Measurements from ENCODE around the gene CAMK2D.

The CAMK2D gene

DNA sequence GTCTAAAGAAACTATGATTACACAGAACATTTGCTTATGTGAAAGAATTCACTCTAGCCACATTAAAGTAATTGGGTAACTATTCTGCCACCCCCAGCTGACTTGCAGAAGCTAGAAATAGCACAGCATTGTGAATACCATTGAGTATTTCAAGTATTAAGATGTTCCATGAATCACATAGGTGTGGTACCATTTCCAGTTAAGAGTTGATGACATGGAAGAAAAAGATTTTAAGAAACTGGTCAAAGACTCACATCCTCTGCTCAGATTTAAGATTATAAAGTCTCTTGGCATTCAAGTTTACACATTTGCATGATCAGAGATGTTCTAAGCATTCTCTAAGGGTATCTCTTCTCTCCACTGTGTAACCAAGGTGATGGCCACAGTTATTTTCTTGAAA is 287.5 kb downstream of the CAMK2D start:
- DNase-seq = no peak
- peaks cover 12% of the 10 kb centered on the region for H3K9me3 ChIP-seq (ENCODE audit: severe bottlenecking)
- no peaks in the 10 kb centered on the region for H3K36me3 ChIP-seq
- no peak for TF ChIP-seq CTCF (IDR thresholded peaks at IDR 0.05; ENCODE audit: low read depth, low read length)
- H3K4me3 ChIP-seq (ENCODE audit: low read depth, low read length) = no peak overlapping the region
- no peak overlapping the region for H3K27ac ChIP-seq
- no peaks in the 10 kb centered on the region for H3K27me3 ChIP-seq (ENCODE audit: insufficient read depth, low read depth, severe bottlenecking)

DNA sequence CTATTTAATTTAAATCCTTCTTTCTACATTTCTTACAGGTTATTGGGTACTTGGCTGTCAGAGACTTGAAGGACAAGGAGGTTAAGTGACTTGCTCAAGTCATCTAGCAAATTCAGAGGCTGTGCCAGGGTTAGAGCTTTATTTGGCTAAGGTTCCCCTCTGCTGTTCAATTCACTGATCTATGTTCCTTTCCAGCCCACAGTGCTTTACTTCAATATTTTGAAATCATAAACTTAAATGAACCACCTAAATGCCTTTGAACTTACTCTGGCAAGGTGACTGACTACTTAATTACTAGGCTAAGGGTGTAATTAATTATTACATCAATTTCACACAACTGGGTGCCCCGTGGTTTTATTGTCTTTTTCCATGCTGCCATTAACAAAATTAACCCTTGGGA is 288.7 kb downstream of the CAMK2D start:
- no peak overlapping the region for H3K4me3 ChIP-seq (ENCODE audit: low read depth, low read length)
- no peak for DNase-seq
- peaks cover 12% of the 10 kb centered on the region for H3K9me3 ChIP-seq (ENCODE audit: severe bottlenecking)
- H3K27ac ChIP-seq = no peak overlapping the region
- no peak for TF ChIP-seq CTCF (IDR thresholded peaks at IDR 0.05; ENCODE audit: low read depth, low read length)
- H3K36me3 ChIP-seq = no peaks in the 10 kb centered on the region
- H3K27me3 ChIP-seq (ENCODE audit: insufficient read depth, low read depth, severe bottlenecking) = no peaks in the 10 kb centered on the region

DNA sequence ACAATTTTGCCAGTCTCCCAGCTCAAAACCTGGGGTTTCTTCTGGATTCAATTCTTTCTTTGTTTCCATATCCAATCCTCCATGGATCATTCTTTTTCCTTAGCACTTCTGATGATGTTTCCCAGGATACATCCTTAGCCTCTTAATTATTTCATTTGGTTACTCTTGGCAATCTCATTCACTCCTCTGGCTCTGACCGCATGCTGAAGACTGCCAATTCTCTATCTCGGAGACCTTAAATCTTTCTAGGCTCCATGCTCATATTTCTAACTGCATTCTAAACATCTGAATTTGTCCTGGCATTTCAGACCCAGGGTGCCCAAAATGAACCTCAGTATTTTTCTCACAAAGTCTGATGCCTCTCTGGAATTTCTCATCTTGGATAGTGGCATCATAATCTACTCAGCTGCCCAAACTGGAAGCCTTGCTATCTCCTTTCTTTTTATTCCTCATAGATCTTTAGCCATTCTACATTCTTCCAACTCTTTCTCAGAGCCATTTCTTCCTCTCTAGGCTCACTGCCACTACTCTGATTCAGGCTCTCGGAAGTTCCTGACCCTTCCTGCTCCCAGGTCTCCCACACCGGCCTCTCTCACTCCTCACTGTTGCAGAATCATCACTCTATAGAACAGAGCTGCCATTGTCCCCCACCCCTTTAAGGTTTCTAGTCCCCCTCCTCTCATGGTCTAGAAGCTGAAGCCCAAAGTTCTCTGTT is 290.2 kb downstream of the CAMK2D start:
- H3K27ac ChIP-seq = no peak overlapping the region
- peaks cover under 1% of the 10 kb centered on the region for H3K9me3 ChIP-seq (ENCODE audit: severe bottlenecking)
- H3K27me3 ChIP-seq (ENCODE audit: insufficient read depth, low read depth, severe bottlenecking) = no peaks in the 10 kb centered on the region
- DNase-seq = no peak
- TF ChIP-seq CTCF (IDR thresholded peaks at IDR 0.05; ENCODE audit: low read depth, low read length) = no peak
- H3K4me3 ChIP-seq (ENCODE audit: low read depth, low read length) = no peak overlapping the region
- no peaks in the 10 kb centered on the region for H3K36me3 ChIP-seq

GRCh38 chr4:113469926-113470325 is 291.6 kb downstream of the CAMK2D start:
- no peak for DNase-seq
- no peak for TF ChIP-seq CTCF (IDR thresholded peaks at IDR 0.05; ENCODE audit: low read depth, low read length)
- H3K9me3 ChIP-seq (ENCODE audit: severe bottlenecking) = no peaks in the 10 kb centered on the region
- H3K4me3 ChIP-seq (ENCODE audit: low read depth, low read length) = no peak overlapping the region
- H3K36me3 ChIP-seq = peaks cover 3% of the 10 kb centered on the region; the same call in 1 of the 2 replicates
- no peaks in the 10 kb centered on the region for H3K27me3 ChIP-seq (ENCODE audit: insufficient read depth, low read depth, severe bottlenecking)
- H3K27ac ChIP-seq = no peak overlapping the region

GRCh38 chr4:113469023-113469390 is 292.5 kb downstream of the CAMK2D start:
- Histone ChIP-seq H3K27ac (no peak overlapping the region), H3K9me3 (ENCODE audit: severe bottlenecking) (no peaks in the 10 kb centered on the region), H3K27me3 (ENCODE audit: insufficient read depth, low read depth, severe bottlenecking) (no peaks in the 10 kb centered on the region), H3K36me3 (peaks cover 6% of the 10 kb centered on the region; the same call in 1 of the 2 replicates), H3K4me3 (ENCODE audit: low read depth, low read length) (no peak overlapping the region)
- no peak for TF ChIP-seq CTCF (IDR thresholded peaks at IDR 0.05; ENCODE audit: low read depth, low read length)
- no peak for DNase-seq

All from WERI-Rb-1 (cell line).